Liver (tissue), 9 donors: ENCODE results near the gene ADGRD1. TPM values are rescaled to one million over a fixed set of nuclear protein-coding genes. Genes with fewer than 3 reads are reported as not detected.
A peak's percentile ranks its signal among the peaks of the same experiment; 100 is the strongest.

Experiments
- DNase-seq: peaks from one replicate; pipeline ENCODE4 v3.0.0-alpha.2; 2017; ENCODE audit warnings: low spot score
- H3K27ac ChIP-seq, 2 donors: one replicate each; pipeline ENCODE4 v1.7.0; 2013; ENCODE audit warnings: inconsistent platforms in 2 of 2, low read length in 2 of 2, control low read depth in 1 of 2, low read depth in 1 of 2, mild to moderate bottlenecking in 1 of 2
- H3K27me3 ChIP-seq, 4 donors: one replicate each; pipeline versions ENCODE4 v1.6.1 to v1.7.0; 2013; ENCODE audit warnings: low read length in 3 of 4, inconsistent platforms in 1 of 4, mild to moderate bottlenecking in 1 of 4, moderate library complexity in 1 of 4; ENCODE audit not compliant: control insufficient read depth in 4 of 4, insufficient read depth in 4 of 4
- H3K36me3 ChIP-seq, 4 donors: one replicate each; pipeline versions ENCODE4 v1.6.1 to v1.7.0; 2013; ENCODE audit warnings: low read length in 3 of 4, mild to moderate bottlenecking in 3 of 4, low read depth in 1 of 4, moderate library complexity in 1 of 4; ENCODE audit not compliant: control insufficient read depth in 4 of 4, insufficient read depth in 3 of 4
- H3K4me1 ChIP-seq, 4 donors: one replicate each; pipeline versions ENCODE4 v1.6.1 to v1.7.0; 2013; ENCODE audit warnings: low read length in 3 of 4, mild to moderate bottlenecking in 3 of 4, moderate library complexity in 1 of 4; ENCODE audit not compliant: control insufficient read depth in 4 of 4, insufficient read depth in 4 of 4
- H3K4me3 ChIP-seq, 3 donors: one replicate each; pipeline versions ENCODE4 v1.6.1 to v1.7.0; 2013; ENCODE audit warnings: low read length in 3 of 3, control low read depth in 1 of 3, low read depth in 1 of 3, mild to moderate bottlenecking in 1 of 3
- H3K9ac ChIP-seq, 2 donors: one replicate each; pipeline ENCODE4 v1.7.0; 2013; ENCODE audit warnings: low read length in 2 of 2, mild to moderate bottlenecking in 2 of 2, moderate library complexity in 2 of 2, control low read depth in 1 of 2, low read depth in 1 of 2
- H3K9me3 ChIP-seq, 4 donors: one replicate each; pipeline versions ENCODE4 v1.6.1 to v1.7.0; 2013; ENCODE audit warnings: low read length in 3 of 4; ENCODE audit not compliant: control insufficient read depth in 4 of 4
- EGR1 ChIP-seq, 2 donors: IDR thresholded peaks; 2 replicates each; pipeline ENCODE4 v1.6.1; 2016 to 2018; ENCODE audit warnings: antibody characterized with exemption in 2 of 2, low read depth in 2 of 2
- FOXA1 ChIP-seq: IDR thresholded peaks from 2 replicates; pipeline ENCODE4 v1.6.1; 2016; ENCODE audit warnings: antibody characterized with exemption
- FOXA2 ChIP-seq: IDR thresholded peaks from 2 replicates; pipeline ENCODE4 v1.6.1; 2016; ENCODE audit warnings: antibody characterized with exemption
- GABPA ChIP-seq, 2 donors: IDR thresholded peaks in 1 of 2; conservative IDR thresholded peaks in 1 of 2; 2 replicates each; pipeline ENCODE4 v1.6.1; 2016; ENCODE audit warnings: antibody characterized with exemption in 2 of 2, mild to moderate bottlenecking in 1 of 2, moderate library complexity in 1 of 2
- HNF4A ChIP-seq, 2 donors: conservative IDR thresholded peaks; 2 replicates each; pipeline ENCODE4 v1.6.1; 2016; ENCODE audit warnings: antibody characterized with exemption in 2 of 2, mild to moderate bottlenecking in 2 of 2
- HNF4G ChIP-seq: IDR thresholded peaks from 2 replicates; pipeline ENCODE4 v1.6.1; 2016; ENCODE audit warnings: antibody characterized with exemption
- JUND ChIP-seq, 2 donors: IDR thresholded peaks; 2 replicates each; pipeline ENCODE4 v1.6.1; 2016; ENCODE audit warnings: antibody characterized with exemption in 2 of 2
- NR2F2 ChIP-seq: IDR thresholded peaks from 2 replicates; pipeline ENCODE4 v1.6.1; 2016; ENCODE audit warnings: antibody characterized with exemption
- RAD21 ChIP-seq, 2 donors: IDR thresholded peaks; 2 replicates each; pipeline ENCODE4 v1.6.1; 2016; ENCODE audit warnings: antibody characterized with exemption in 2 of 2, mild to moderate bottlenecking in 2 of 2
- REST ChIP-seq: IDR thresholded peaks from 2 replicates; pipeline ENCODE4 v1.6.1; 2016; ENCODE audit warnings: antibody characterized with exemption, mild to moderate bottlenecking
- RXRA ChIP-seq, 2 donors: IDR thresholded peaks; 2 replicates each; pipeline ENCODE4 v1.6.1; 2017 to 2018; ENCODE audit warnings: antibody characterized with exemption in 2 of 2, mild to moderate bottlenecking in 1 of 2
- SP1 ChIP-seq: IDR thresholded peaks from 2 replicates; pipeline ENCODE4 v1.6.1; 2018; ENCODE audit warnings: antibody characterized with exemption, mild to moderate bottlenecking
- TAF1 ChIP-seq: conservative IDR thresholded peaks from 2 replicates; pipeline ENCODE4 v1.6.1; 2016; ENCODE audit warnings: antibody characterized with exemption, mild to moderate bottlenecking
- YY1 ChIP-seq: IDR thresholded peaks from 2 replicates; pipeline ENCODE4 v1.6.1; 2016; ENCODE audit warnings: antibody characterized with exemption, mild to moderate bottlenecking
- ZBTB33 ChIP-seq: IDR thresholded peaks from 2 replicates; pipeline ENCODE4 v1.6.1; 2016; ENCODE audit warnings: antibody characterized with exemption
- WGBS: extraction: QIAGEN DNeasy Blood & Tissue Kit; methylation state at CpG from one replicate; pipeline ENCODE4 v1.1.7; 2013; 5-methylcytosine and 5-hydroxymethylcytosine counted together
- polyA plus RNA-seq, 2 donors: library from polyadenylated mRNA; stranded (reverse) in 1 of 2; unstranded in 1 of 2; fragments of 200-250 nt in 1 of 2; fragments of >200 nt in 1 of 2; fragmentation: Nextera tagmentation in 1 of 2; extraction: Ambion mirVana in 1 of 2; gene quantifications; one replicate each; pipeline versions ENCODE4 v1.2.1 to v1.2.3, GENCODE V29; 2013 to 2015
- total RNA-seq, 2 donors: library from RNA; depleted of rRNA; stranded (reverse); fragments of >200 nt; gene quantifications; one replicate each; pipeline ENCODE4 v1.2.3, GENCODE V29; 2014
- TF ChIP-seq, protein P1 (sequence below): IDR thresholded peaks from 2 replicates; pipeline ENCODE4 v1.6.1; 2016; ENCODE audit warnings: antibody characterized with exemption
- TF ChIP-seq, protein P2 (sequence below): IDR thresholded peaks from 2 replicates; pipeline ENCODE4 v1.6.1; 2016; ENCODE audit warnings: antibody characterized with exemption
- TF ChIP-seq, protein P3 (sequence below): fragments of 150-350 bp; IDR thresholded peaks from 2 replicates; pipeline ENCODE4 v1.5.1; 2017; ENCODE audit warnings: improper control_type of control experiment, low read depth, low read length; ENCODE audit not compliant: missing input control
- donor health status: healthy.
- donor health status: healthy.
- donor health status: healthy.
- donor health status: healthy.
- donor health status: healthy.

The ADGRD1 gene
- total and polyA plus RNA-seq, 4 donors: 2.7 to 7.1 (median 4.6) TPM

- TF ChIP-seq ZBTB33 (no peak), RAD21 (IDR thresholded peaks at IDR 0.05) (peak; percentile 60 to 63), TAF1 (peak; percentile 61), EGR1 (IDR thresholded peaks at IDR 0.05; ENCODE audit: low read depth in 2 of 2) (no peak), HNF4G (peak; percentile 87)
- TF ChIP-seq, protein P1, sequence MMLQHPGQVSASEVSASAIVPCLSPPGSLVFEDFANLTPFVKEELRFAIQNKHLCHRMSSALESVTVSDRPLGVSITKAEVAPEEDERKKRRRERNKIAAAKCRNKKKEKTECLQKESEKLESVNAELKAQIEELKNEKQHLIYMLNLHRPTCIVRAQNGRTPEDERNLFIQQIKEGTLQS: no peak
- TF ChIP-seq, protein P2, sequence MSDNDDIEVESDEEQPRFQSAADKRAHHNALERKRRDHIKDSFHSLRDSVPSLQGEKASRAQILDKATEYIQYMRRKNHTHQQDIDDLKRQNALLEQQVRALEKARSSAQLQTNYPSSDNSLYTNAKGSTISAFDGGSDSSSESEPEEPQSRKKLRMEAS: no peak
Observed at GRCh38 chr12:131012279-131013069, 58.8 kb downstream of the ADGRD1 start (continued).

GRCh38 chr12:131013118-131013517 lies 59.4 kb downstream of the ADGRD1 start:
- H3K9ac ChIP-seq: no peak overlapping the region
- peaks cover 4 to 15% (median 12%) of the 10 kb centered on the region in 4 donors for H3K4me1 ChIP-seq
- H3K4me3 ChIP-seq: no peak overlapping the region
- 91% methylated on average over 7 of the region's 7 CpGs for WGBS
- TF ChIP-seq REST (no peak), JUND (IDR thresholded peaks at IDR 0.05) (no peak), YY1 (no peak), GABPA (IDR thresholded peaks at IDR 0.05 in 1 of 2, conservative IDR thresholded peaks at IDR 0.05 in 1 of 2) (no peak), SP1 (no peak), FOXA1 (no peak), TAF1 (no peak), ZBTB33 (no peak), RAD21 (IDR thresholded peaks at IDR 0.05) (no peak), NR2F2 (no peak), RXRA (IDR thresholded peaks at IDR 0.05) (no peak), HNF4G (no peak), FOXA2 (no peak), EGR1 (IDR thresholded peaks at IDR 0.05; ENCODE audit: low read depth in 2 of 2) (no peak), HNF4A (conservative IDR thresholded peaks at IDR 0.05) (no peak)
- TF ChIP-seq, protein P2: no peak
- TF ChIP-seq, protein P1: no peak
- TF ChIP-seq, protein P3, sequence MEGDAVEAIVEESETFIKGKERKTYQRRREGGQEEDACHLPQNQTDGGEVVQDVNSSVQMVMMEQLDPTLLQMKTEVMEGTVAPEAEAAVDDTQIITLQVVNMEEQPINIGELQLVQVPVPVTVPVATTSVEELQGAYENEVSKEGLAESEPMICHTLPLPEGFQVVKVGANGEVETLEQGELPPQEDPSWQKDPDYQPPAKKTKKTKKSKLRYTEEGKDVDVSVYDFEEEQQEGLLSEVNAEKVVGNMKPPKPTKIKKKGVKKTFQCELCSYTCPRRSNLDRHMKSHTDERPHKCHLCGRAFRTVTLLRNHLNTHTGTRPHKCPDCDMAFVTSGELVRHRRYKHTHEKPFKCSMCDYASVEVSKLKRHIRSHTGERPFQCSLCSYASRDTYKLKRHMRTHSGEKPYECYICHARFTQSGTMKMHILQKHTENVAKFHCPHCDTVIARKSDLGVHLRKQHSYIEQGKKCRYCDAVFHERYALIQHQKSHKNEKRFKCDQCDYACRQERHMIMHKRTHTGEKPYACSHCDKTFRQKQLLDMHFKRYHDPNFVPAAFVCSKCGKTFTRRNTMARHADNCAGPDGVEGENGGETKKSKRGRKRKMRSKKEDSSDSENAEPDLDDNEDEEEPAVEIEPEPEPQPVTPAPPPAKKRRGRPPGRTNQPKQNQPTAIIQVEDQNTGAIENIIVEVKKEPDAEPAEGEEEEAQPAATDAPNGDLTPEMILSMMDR: no peak
- no peaks in the 10 kb centered on the region for H3K36me3 ChIP-seq
- no peaks in the 10 kb centered on the region for H3K9me3 ChIP-seq
- peak overlapping the region in 1 of 2 donors; percentile 94 for H3K27ac ChIP-seq
- no peaks in the 10 kb centered on the region for H3K27me3 ChIP-seq
- DNase-seq: no peak
